Left lung (tissue), 10 donors: Measurements from ENCODE around the gene PCGF3. TPM values are rescaled to one million over a fixed set of nuclear protein-coding genes. Genes with fewer than 3 reads are reported as not detected.

ENCODE experiments used
- ATAC-seq: fragments of 200-7000 bp; cut with Tn5 transposase; one replicate; pipeline ENCODE4 v1.9.1; 2020; ENCODE audit warnings: moderate library complexity
- DNase-seq, 4 donors: peaks; one replicate each; pipeline ENCODE4 v3.0.0-alpha.2; 2013 to 2020
- H3K27ac ChIP-seq, 2 donors: fragments of 200-600 bp; sonication (generic) in 1 of 2; one replicate each; pipeline versions ENCODE4 v1.5.0 to v1.8.0; 2020 to 2021
- H3K27me3 ChIP-seq, 2 donors: fragments of 200-600 bp; sonication (generic) in 1 of 2; one replicate each; pipeline versions ENCODE4 v1.5.0 to v1.8.0; 2020 to 2021
- H3K36me3 ChIP-seq, 2 donors: fragments of 200-600 bp; sonication (generic) in 1 of 2; one replicate each; pipeline versions ENCODE4 v1.5.0 to v1.8.0; 2020 to 2021
- H3K4me1 ChIP-seq, 2 donors: fragments of 200-600 bp; one replicate each; pipeline ENCODE4 v1.8.0; 2021
- H3K4me3 ChIP-seq, 2 donors: fragments of 200-600 bp; sonication (generic) in 1 of 2; one replicate each; pipeline versions ENCODE4 v1.5.0 to v1.8.0; 2020 to 2021; ENCODE audit warnings: mild to moderate bottlenecking in 1 of 2
- H3K9me3 ChIP-seq, 2 donors: fragments of 200-600 bp; sonication (generic) in 1 of 2; one replicate each; pipeline versions ENCODE4 v1.5.0 to v1.8.0; 2020 to 2021
- CTCF ChIP-seq, 2 donors: fragments of 200-600 bp; sonication (generic) in 1 of 2; IDR thresholded peaks; one replicate each; pipeline versions ENCODE4 v1.5.0 to v1.8.0; 2021; ENCODE audit warnings: antibody characterized with exemption in 2 of 2
- intact Hi-C, 2 donors: fragments of 100-400 bp; cut with DNase I; formaldehyde crosslinking; loops; one replicate each; pipeline versions ENCODE4 v1.11.2 to v1.14.2; 2022
- polyA plus RNA-seq, 6 donors: library from polyadenylated mRNA; unstranded; fragments of 120-200 nt; gene quantifications; one replicate each; pipeline ENCODE4 v1.2.1, GENCODE V29; 2013; ENCODE audit not compliant: insufficient read length in 6 of 6
- total RNA-seq, 2 donors: library from RNA; stranded (reverse); fragmentation: NEBNext Ultra II Directional; extraction: Animal tissue kit (Norgen Biotek cat#: 25700); gene quantifications; one replicate each; pipeline ENCODE4 v1.2.1, GENCODE V29; 2021
- donor health status: DM: no; HTN: yes; CAD: no.
- donor health status: DM: no; HTN: no; CAD: no.

Gene PCGF3
- total and polyA plus RNA-seq, 8 donors, result 43.7 to 110 (median 88.7) TPM

GRCh38 chr4:657834-658667, 47.6 kb upstream of the PCGF3 start:
- H3K9me3 ChIP-seq, result no peaks in the 10 kb centered on the region
- no peak for ATAC-seq
- no peaks in the 10 kb centered on the region for H3K4me1 ChIP-seq
- TF ChIP-seq CTCF (IDR thresholded peaks at IDR 0.05), result no peak
- DNase-seq, result peak in 2 of 4 donors; percentile 32 to 67
- H3K36me3 ChIP-seq, result no peaks in the 10 kb centered on the region
- no peak overlapping the region for H3K4me3 ChIP-seq
- intact Hi-C loops, result no loop called here
- H3K27ac ChIP-seq, result no peak overlapping the region
- H3K27me3 ChIP-seq, result peaks cover 0 to 41% of the 10 kb centered on the region in 2 donors

GRCh38 chr4:658681-659667, 46.7 kb upstream of the PCGF3 start:
- Histone ChIP-seq H3K9me3 (no peaks in the 10 kb centered on the region), H3K4me3 (no peak overlapping the region), H3K27me3 (peaks cover 0 to 40% of the 10 kb centered on the region in 2 donors), H3K36me3 (no peaks in the 10 kb centered on the region), H3K4me1 (peaks cover 0 to 1% of the 10 kb centered on the region in 2 donors), H3K27ac (no peak overlapping the region)
- intact Hi-C loops, result no loop called here
- TF ChIP-seq CTCF (IDR thresholded peaks at IDR 0.05), result no peak
- peak in 2 of 4 donors; percentile 26 to 74 for DNase-seq
- ATAC-seq, result no peak

GRCh38 chr4:659851-660250, 45.8 kb upstream of the PCGF3 start:
- Histone ChIP-seq H3K27ac (no peak overlapping the region), H3K4me1 (peaks cover 0 to 10% of the 10 kb centered on the region in 2 donors), H3K27me3 (peaks cover 0 to 31% of the 10 kb centered on the region in 2 donors), H3K4me3 (no peak overlapping the region), H3K36me3 (no peaks in the 10 kb centered on the region), H3K9me3 (no peaks in the 10 kb centered on the region)
- ATAC-seq (no peak), DNase-seq (no peak)
- TF ChIP-seq CTCF (IDR thresholded peaks at IDR 0.05), result no peak
- intact Hi-C loops, result no loop called here

- peaks cover 0 to 13% of the 10 kb centered on the region in 2 donors for H3K4me1 ChIP-seq
- no peaks in the 10 kb centered on the region for H3K36me3 ChIP-seq
- DNase-seq (no peak), ATAC-seq (no peak)
- intact Hi-C loops, result no loop called here
- peaks cover 0 to 25% of the 10 kb centered on the region in 2 donors for H3K27me3 ChIP-seq
- TF ChIP-seq CTCF (IDR thresholded peaks at IDR 0.05), result no peak
- H3K27ac ChIP-seq, result no peak overlapping the region
- no peaks in the 10 kb centered on the region for H3K9me3 ChIP-seq
- H3K4me3 ChIP-seq, result no peak overlapping the region
Measured at GRCh38 chr4:660401-660800, 45.2 kb upstream of the PCGF3 start.

- Histone ChIP-seq H3K27ac (no peak overlapping the region), H3K4me3 (no peak overlapping the region), H3K27me3 (peaks cover 0 to 17% of the 10 kb centered on the region in 2 donors), H3K9me3 (no peaks in the 10 kb centered on the region), H3K4me1 (peaks cover 0 to 13% of the 10 kb centered on the region in 2 donors), H3K36me3 (no peaks in the 10 kb centered on the region)
- intact Hi-C loops, result no loop called here
- no peak for DNase-seq
- ATAC-seq, result no peak
- TF ChIP-seq CTCF (IDR thresholded peaks at IDR 0.05), result no peak
Measured at GRCh38 chr4:661231-661630, 44.4 kb upstream of the PCGF3 start.
